ENCODE data around the gene TLN1. TPM values are rescaled to one million over a fixed set of nuclear protein-coding genes. Genes with fewer than 3 reads are reported as not detected.

Gene TLN1
- total and polyA plus RNA-seq, 2 experiments from 2014 or later, result 21.5 to 120 TPM

GRCh38 chr9:35737143-35737542 lies 5.1 kb upstream of the TLN1 start (continued):
- TF ChIP-seq, protein P1, sequence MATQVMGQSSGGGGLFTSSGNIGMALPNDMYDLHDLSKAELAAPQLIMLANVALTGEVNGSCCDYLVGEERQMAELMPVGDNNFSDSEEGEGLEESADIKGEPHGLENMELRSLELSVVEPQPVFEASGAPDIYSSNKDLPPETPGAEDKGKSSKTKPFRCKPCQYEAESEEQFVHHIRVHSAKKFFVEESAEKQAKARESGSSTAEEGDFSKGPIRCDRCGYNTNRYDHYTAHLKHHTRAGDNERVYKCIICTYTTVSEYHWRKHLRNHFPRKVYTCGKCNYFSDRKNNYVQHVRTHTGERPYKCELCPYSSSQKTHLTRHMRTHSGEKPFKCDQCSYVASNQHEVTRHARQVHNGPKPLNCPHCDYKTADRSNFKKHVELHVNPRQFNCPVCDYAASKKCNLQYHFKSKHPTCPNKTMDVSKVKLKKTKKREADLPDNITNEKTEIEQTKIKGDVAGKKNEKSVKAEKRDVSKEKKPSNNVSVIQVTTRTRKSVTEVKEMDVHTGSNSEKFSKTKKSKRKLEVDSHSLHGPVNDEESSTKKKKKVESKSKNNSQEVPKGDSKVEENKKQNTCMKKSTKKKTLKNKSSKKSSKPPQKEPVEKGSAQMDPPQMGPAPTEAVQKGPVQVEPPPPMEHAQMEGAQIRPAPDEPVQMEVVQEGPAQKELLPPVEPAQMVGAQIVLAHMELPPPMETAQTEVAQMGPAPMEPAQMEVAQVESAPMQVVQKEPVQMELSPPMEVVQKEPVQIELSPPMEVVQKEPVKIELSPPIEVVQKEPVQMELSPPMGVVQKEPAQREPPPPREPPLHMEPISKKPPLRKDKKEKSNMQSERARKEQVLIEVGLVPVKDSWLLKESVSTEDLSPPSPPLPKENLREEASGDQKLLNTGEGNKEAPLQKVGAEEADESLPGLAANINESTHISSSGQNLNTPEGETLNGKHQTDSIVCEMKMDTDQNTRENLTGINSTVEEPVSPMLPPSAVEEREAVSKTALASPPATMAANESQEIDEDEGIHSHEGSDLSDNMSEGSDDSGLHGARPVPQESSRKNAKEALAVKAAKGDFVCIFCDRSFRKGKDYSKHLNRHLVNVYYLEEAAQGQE (IDR thresholded peaks at IDR 0.05; ENCODE audit: unreplicated experiment), result no peak
- TF ChIP-seq STAT1 (IDR thresholded peaks at IDR 0.05; ENCODE audit: unreplicated experiment) (no peak), CREB1 (CRISPR knock-in tag; IDR thresholded peaks at IDR 0.05; ENCODE audit: low read depth) (no peak), EZH2 (IDR thresholded peaks at IDR 0.05; ENCODE audit: low read depth, unreplicated experiment) (no peak), ZNF331 (CRISPR knock-in tag; IDR thresholded peaks at IDR 0.05; ENCODE audit: low read depth) (no peak)

DNA sequence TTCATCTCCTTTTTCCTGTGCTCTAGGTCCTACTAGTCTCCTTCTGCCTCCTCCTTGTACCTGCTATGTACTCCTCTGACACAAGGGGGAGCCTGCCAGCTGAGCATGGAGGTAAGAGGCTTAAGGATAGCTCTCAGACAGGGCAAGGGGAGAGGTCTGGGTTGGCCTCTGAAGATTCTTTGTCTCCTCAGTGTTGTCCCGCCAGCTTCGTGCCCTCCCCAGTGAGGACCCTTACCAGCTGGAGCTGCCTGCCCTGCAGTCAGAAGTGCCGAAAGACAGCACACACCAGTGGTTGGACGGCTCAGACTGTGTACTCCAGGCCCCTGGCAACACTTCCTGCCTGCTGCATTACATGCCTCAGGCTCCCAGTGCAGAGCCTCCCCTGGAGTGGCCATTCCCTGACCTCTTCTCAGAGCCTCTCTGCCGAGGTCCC lies 4.2 kb upstream of the TLN1 start:
- no peak overlapping the region for H3K4me2 ChIP-seq

More for the DNA sequence above, 4.2 kb upstream of the TLN1 start:
- no peak overlapping the region for H3K27ac Mint-ChIP-seq
- Histone ChIP-seq H3K4me1 (ENCODE audit: insufficient read depth) (peaks cover under 1% of the 10 kb centered on the region), H3K36me3 (ENCODE audit: insufficient read depth) (peaks cover 35% of the 10 kb centered on the region), H3K79me2 (replicated peaks; ENCODE audit: insufficient read depth) (peaks cover 12% of the 10 kb centered on the region), H2AFZ (no peak overlapping the region), H3K9me2 (ENCODE audit: insufficient read depth) (no peaks in the 10 kb centered on the region), H3F3A (replicated peaks; ENCODE audit: low read depth) (peaks cover 14% of the 10 kb centered on the region), H4K20me1 (replicated peaks; ENCODE audit: insufficient read depth) (peaks cover 18% of the 10 kb centered on the region), H3K4me3 (no peak overlapping the region), H3K27ac (ENCODE audit: low read depth) (peak overlapping the region; percentile 66; the same call in 1 of the 2 replicates), H3K27me3 (ENCODE audit: insufficient read depth) (no peaks in the 10 kb centered on the region)
- no peak overlapping the region for H3K4me3 Mint-ChIP-seq
- peak; percentile 87 for DNase-seq (ENCODE audit: low spot score)
- peaks cover 66% of the 10 kb centered on the region for H3K36me3 Mint-ChIP-seq (ENCODE audit: low read depth)
- no peak for TF ChIP-seq JUNB (IDR thresholded peaks at IDR 0.05; ENCODE audit: unreplicated experiment)
- peak; percentile 47 for TF ChIP-seq POLR2AphosphoS5 (IDR thresholded peaks at IDR 0.05; ENCODE audit: low read depth)
- peak; percentile 80 to 86 for TF ChIP-seq CTCF (conservative IDR thresholded peaks at IDR 0.05; ENCODE audit: low read depth in 2 of 2)
- H3K9me3 Mint-ChIP-seq, result no peaks in the 10 kb centered on the region; the same call in 2 of the 3 replicates
- peaks cover 11% of the 10 kb centered on the region for H3K4me1 Mint-ChIP-seq
- peaks cover 6% of the 10 kb centered on the region for H3K27me3 Mint-ChIP-seq (ENCODE audit: insufficient read depth, low read depth, poor library complexity)
- ATAC-seq, result peak; percentile 20
